Stimulated activated CD4-positive, alpha-beta T cell treated with anti-CD3 and anti-CD28 coated beads, Interleukin-2, amount 100 ng/mL, for 24 hours (primary cell): ENCODE measurements around the gene CLEC11A.
A peak's percentile ranks its signal among the peaks of the same experiment; 100 is the strongest.
"Not testable (repeated sequence)": the region's sequence is repeated elsewhere in the genome, so short reads cannot be mapped to it uniquely, and the experiment has no call there.

Source experiments
- DNase-seq, 2 donors: peaks; one replicate each; pipeline ENCODE4 v3.0.0-alpha.2; 2020

Gene CLEC11A

GRCh38 chr19:50723735-50724521 is 764 bp downstream of the CLEC11A start:
- DNase-seq = no peak

- DNase-seq = peak; percentile 90 to 97
Observed at GRCh38 chr19:50724522-50725217, 1.5 kb downstream of the CLEC11A start.

- no peak for DNase-seq
Observed at GRCh38 chr19:50725218-50725910, 2.2 kb downstream of the CLEC11A start.

- DNase-seq = no peak
Observed at GRCh38 chr19:50725911-50726230, 2.7 kb downstream of the CLEC11A start.

DNA sequence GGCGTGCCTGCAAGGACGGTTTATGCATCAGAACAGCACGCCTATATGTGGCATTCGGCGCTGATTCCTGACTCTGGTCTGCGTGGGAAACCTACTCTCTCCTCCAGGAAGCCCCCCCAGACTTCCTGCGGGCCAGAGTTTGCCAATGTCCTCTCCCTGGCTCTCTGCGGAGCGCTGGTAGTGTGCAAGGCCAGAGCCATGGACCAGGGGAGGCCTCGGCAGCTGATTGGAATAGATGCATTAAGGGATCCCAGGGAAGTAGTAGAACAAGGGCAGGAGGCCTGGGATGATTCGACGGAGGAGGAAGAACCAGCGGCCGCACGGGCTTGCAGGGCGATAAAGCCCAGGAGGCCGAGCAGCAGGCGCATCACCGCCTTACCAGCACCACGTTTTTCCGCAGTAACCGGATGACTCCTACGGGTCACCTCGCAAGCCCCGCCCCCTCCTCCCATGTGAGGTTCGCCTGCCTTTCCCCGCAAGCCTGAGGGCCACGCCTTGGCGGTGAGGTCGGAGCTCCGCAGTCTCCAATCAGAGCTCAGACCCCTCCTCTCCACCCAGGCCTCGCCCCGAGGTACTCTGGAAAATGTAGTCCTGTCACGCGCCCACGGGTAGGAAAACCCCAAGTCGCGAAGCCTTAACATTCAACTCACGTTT is 5.0 kb downstream of the CLEC11A start:
- DNase-seq = peak; percentile 70 to 87

DNA sequence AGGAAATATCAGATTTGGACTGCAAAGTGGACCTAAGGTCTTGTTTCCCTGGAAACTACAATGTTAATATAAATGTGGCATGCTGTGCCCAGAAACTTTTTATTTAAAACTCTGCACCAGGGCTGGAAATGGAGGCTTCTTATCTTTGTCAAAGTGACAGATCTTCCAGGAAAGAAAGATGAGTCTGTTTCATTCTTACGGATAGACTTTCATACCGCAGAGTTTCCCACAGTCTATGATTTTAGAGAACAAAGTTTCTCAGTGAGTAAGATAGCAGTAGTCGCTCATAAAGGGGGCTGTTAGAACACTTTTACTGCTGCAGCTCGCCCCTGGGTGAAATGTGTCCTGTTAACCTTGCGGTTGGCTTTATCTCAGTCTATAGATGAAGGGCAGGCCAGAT is 6.7 kb downstream of the CLEC11A start:
- DNase-seq = no peak

GRCh38 chr19:50735869-50736268 is 12.7 kb downstream of the CLEC11A start:
- DNase-seq = no peak

- DNase-seq = no peak
Observed at GRCh38 chr19:50736338-50736737, 13.2 kb downstream of the CLEC11A start.

DNA sequence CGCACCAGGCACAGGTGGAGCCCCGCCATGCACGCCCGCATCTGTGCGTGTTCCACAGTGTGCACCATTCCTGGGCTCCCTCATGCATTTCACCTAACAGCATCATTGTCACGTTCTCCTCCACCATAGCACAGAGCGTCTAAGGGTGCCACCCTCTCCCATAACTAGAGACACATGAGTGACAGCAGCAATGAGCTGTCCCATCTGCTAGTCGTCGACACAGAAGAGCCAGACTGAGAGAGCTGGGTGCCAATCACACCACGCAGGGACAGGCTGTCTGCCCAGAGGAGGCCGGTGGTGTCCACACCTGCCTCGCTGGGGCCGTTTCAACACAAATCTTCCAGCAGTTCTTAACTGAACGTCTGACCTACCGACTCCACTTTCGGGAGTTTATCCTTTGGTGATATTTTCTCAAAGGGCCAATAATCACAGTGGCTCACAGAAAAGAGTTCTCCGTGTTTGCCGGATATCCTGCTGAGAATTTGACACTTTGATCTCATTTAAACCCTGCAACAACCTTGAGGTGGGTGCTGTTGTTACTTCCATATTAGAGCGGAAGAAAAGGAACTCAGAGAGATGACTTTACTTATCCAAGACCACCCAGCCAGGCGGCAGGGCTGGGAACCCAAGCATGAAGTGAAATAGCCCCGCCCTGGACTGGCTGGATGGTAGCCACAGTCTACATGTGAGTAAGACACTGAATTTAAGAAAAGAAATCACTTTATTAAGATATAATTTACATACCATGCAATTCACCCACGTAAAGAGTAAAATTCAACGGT is 16.2 kb downstream of the CLEC11A start:
- DNase-seq = no peak

DNA sequence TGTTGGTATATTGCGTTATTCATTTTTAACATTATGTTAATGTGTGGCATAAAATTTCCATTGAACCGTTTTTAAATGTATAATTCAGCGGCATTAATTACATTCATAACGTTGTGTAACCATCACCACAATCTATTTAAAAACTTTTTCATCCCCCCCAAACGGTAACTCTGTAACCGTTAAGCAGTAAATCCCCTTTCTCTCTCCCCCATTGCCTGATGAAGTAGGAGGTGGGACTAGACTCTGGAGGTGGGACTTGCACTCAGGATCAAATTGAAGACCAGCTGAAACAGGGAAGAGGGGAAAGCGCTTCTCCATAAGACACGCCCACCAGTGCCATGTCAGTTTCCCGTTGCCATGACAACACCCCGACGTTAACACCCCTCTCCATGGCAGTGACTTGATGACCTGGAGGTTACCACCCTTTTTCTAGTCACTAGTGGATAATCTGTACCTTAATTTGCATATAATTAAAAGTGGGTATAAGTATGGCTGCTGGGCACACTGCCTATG is 16.8 kb downstream of the CLEC11A start:
- no peak for DNase-seq

- DNase-seq = no peak
Observed at GRCh38 chr19:50741179-50741933, 18.2 kb downstream of the CLEC11A start.

GRCh38 chr19:50743537-50743936 is 20.4 kb downstream of the CLEC11A start:
- no peak for DNase-seq

DNA sequence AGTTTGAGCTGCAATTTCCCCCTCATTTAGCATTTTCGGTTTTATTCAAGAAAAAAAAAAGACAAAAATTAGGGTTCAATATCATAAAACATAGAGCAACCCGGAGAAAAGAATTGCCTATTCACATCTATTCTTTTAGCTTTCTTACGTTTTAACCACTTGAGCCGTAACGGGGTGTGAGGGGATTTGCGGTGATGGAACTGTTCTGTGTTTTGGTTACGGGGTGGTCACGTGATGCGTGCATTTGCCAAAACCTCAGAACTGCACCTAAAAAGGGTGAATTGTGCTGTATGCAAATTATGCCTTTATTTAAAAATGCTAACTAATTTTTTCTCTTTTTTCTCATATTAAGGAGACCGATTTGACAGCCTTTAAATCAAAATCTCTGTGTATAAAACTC is 22.1 kb downstream of the CLEC11A start:
- DNase-seq = no peak

- not testable (repeated sequence) for DNase-seq
Observed at GRCh38 chr19:50747141-50747540, 24.0 kb downstream of the CLEC11A start.

- DNase-seq = no peak
Observed at GRCh38 chr19:50749490-50749889, 26.3 kb downstream of the CLEC11A start.

DNA sequence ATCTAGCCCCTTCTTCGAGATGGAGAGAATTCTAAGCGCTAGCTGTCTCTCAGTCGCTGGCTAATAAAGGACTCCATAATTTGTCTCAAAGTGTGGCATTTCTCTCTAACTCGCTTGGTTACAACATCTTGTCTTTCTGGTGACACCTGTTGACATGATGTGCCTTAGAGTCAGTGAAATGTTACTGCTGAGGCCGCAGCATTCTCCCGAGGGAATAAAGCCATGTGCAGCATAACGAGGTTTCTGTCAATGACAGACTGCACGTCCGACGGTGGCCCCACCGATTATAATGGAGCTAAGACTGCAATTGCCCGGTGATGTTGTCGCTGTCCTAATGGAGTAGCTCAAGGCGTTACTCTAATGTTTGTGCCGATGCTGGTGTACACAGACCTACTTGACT is 26.8 kb downstream of the CLEC11A start:
- DNase-seq = no peak

DNA sequence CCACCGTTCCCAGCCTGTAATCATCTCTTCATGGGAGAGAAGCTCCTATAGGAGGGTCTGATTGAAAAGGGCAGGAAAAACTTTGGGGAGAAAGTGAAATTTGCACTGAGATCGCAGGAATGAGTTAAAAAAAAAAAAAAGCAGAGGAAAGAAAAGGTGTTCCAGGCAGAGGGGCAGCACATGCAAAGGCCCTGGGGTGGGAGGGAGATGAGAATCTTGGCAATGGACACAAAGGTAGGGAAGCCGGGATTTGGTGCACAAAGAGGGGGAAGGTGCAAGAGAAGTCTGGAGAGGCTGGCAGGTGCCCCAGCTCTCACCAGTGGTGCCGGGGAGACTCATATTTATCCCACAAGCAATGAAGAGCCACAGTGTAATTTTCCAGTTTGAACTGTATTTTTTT is 30.7 kb downstream of the CLEC11A start:
- no peak for DNase-seq

- DNase-seq = not testable (repeated sequence)
Observed at GRCh38 chr19:50756244-50756643, 33.1 kb downstream of the CLEC11A start.

GRCh38 chr19:50757624-50758023 is 34.5 kb downstream of the CLEC11A start:
- not testable (repeated sequence) for DNase-seq

DNA sequence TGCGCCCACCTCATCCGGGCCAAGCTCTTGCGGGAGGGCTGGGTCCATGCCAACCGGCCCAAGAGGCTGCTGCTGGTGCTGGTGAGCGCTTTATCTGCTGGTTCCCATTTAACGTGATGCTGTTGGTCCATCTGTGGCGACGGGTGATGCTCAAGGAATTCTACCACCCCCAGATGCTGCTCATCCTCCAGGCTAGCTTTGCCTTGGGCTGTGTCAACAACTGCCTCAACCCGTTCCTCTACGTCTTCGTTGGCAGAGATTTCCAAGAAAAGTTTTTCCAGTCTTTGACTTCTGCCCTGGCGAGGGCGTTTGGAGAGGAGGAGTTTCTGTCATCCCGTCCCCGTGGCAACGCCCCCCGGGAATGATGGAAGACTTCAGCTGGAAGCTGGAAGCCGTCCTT is 35.9 kb downstream of the CLEC11A start:
- DNase-seq = not testable (repeated sequence)

DNA sequence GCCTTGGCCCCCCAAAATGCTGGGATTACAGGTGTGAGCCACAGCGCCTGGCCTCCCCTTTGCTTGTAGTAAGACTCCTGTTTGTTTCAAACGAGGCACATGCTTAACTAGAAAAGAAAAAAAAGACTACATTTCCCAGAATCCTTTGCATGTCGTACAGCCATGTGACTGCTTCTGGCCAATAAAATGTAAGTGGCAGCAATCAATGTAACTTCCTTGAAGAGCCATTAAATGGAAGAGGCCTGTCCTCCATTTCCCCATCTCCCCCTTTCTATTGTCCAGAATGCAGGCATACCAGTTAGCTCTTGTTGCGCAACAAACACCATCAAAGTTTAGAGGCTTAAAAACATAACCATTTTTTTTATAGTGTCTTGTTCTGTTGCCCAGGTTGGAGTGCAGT is 36.7 kb downstream of the CLEC11A start:
- no peak for DNase-seq

- DNase-seq = not testable (repeated sequence)
Observed at GRCh38 chr19:50761501-50761900, 38.3 kb downstream of the CLEC11A start.
